HG03432 (cell line): ENCODE results near the gene SNAPC5.
"Not testable (repeated sequence)": the region's sequence is repeated elsewhere in the genome, so short reads cannot be mapped to it uniquely, and the experiment has no call there.

Source experiments
- ATAC-seq: cut with Tn5 transposase; IDR thresholded peaks from one replicate; pipeline ENCODE4 v1.9.1; 2021; ENCODE audit warnings: mild to moderate bottlenecking, moderate library complexity; ENCODE audit not compliant: unreplicated experiment

The SNAPC5 gene

DNA sequence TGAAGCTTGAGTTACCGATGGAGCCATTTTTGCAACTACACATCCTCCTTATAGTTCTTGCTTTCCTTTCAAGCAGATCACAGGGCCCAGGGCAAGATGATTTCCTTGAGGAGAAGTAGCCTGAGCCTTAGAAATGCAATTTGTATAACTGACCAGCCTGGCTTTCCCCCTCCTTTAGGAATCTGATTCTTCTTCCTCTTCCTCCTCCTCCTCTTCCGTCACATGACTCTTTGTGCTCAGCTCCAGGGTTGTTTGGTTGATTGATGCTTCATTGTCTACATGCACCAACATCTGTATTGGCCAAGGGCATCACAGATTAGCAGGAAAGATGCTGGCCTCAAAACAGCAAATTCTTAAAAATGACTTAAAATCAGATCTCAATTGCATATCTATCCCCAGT lies 3.3 kb downstream of the SNAPC5 start:
- ATAC-seq = no peak

DNA sequence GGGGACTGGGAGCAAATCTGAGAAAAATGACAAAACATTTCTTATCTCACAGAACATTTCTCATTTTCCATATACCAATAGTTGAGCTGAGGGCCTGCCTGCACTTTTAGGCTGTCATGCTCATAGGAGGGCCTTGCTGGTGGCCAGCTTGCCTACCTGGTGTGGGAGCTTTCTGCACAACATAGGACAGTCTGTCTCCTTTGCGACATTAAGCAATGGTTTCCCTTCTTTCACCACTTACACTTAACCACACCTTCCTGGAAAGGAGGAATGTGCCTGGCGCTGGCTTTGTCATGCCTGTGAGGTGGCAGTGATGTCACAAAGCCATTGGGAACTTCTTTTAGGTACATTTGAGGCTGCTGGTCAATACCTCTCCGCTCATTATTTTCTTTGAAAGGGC lies 5.7 kb downstream of the SNAPC5 start:
- no peak for ATAC-seq

DNA sequence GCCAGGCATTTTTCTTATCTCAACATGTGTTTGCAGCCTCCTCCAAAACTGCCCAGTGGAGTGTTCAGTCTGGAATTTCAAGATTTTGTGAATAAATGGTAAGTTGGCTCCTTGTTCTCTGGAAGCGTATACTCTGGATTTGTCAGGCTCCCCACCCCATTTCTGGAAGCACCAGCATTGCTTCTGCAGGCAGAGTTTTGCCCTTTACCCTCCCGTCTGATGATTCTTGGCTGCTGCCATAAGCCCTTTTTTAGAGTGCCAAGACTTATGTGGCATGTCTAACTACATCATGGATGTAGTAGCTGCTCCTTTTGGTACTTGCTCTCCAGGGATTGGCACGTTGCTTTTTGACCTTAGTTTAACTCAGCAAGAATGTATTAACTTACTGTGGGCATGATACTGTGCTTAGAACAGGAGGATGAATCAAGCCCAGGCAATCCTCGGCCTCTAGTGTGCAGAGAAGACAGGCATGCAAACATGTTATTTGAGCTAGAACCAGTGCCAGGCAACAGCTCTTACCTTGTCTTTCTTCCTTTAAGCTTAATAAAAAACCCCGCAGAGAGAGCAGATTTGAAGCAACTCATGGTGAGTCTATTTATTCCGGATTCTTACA lies 8.3 kb downstream of the SNAPC5 start:
- ATAC-seq = no peak

DNA sequence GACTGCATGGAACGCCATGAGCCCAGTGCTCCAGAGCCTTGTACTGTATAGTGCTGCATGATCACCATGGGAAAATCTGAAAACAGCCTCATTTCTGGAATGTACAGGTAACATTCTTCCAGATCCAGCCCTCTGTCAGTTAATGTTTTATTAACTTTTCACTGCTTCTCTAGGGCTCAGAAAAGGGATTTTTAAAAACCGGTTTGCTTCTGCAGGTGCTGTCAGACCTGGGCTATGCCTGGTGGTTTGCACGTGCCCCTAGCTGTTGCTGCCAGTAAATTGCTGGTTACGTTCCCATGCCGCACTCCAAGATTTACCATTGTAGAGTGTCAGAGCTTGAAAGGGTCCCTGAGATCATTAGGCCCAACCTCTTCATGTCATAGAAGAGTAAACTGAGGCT lies 9.0 kb downstream of the SNAPC5 start:
- ATAC-seq = no peak

DNA sequence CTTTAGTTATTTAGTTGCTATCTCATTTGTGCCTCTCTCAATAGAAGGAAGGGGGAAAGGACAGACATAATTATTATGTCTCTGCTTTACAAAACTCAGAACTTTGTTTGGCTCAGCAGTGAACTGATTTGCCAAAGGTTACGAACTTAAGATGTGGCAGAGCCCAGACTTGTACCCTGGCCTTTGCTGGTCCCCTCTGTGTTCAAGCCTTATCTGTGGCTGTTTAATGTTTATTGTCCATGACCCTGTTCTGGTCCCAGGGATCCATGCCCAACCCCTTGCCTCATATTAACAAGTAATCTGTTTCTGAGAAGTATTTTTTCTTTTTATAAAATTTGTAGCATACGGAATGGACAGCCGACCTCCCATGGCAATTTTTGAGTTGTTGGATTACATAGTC lies 10.7 kb downstream of the SNAPC5 start:
- no peak for ATAC-seq

DNA sequence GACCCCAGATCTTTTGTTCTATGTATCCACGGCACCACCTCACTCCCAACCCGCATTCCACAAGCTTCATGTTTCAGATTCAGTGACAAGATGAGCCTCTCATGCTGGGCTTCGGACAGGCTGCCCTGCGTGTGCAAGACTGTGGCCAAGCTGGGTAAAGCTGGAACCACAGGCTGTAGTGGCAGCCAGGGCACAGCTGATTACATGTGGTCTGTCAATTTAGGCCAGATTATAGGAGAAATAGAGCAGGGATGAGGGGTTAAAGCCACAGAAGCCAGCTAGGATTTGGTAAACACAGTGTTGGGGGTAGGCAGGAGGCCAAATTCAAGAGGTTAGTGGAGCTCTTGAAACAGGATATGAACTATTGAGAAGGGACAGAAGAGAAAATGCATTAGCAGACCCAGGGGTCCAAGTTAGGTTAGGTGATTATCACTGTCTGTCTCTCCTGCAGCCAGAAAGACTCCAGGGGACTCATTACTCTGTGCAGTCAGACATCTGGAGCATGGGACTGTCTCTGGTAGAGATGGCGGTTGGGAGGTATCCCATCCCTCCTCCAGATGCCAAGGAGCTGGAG lies 12.9 kb downstream of the SNAPC5 start:
- no peak for ATAC-seq

- ATAC-seq = no peak
Observed at GRCh38 chr15:66483131-66483566, 14.4 kb downstream of the SNAPC5 start.

DNA sequence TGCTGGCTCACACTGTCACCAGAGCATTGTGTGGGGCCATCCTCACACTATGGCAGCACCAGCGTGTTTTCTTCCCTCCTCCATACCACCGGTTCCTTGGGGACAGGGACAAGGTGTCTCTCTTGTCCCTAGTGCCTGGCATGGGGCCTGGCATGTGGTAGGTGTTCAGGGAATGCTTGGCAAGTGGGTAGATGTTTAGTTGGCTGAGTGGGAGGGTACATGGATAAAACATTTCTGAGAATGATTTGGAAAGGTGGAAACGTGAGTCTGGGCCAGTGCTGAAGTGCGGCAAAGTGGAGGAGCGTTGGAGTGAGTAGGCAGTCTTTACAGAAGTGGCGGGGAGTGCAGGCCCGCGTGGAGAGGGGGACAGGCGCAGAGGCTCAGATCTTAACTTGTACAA lies 15.0 kb downstream of the SNAPC5 start:
- ATAC-seq = no peak

- no peak for ATAC-seq
Observed at GRCh38 chr15:66481107-66481856, 16.3 kb downstream of the SNAPC5 start.

DNA sequence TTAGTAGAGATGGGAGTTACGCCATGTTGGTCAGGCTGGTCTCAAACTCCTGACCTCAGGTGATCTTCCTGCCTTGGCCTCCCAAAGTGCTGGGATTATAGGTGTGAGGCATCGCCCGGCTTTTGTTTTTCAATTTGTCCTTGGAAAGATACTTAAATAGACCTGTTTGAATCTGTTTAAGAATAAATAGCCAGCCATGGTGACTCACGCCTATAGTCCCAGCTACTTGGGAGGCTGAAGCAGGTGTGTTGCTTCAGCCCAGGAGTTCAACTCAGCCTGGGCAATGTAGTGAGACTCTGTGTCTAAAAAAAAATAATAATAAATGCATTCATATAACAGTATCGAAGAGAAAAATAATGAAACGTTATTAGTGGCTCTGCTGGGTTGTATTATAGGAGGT lies 17.3 kb downstream of the SNAPC5 start:
- ATAC-seq = no peak

DNA sequence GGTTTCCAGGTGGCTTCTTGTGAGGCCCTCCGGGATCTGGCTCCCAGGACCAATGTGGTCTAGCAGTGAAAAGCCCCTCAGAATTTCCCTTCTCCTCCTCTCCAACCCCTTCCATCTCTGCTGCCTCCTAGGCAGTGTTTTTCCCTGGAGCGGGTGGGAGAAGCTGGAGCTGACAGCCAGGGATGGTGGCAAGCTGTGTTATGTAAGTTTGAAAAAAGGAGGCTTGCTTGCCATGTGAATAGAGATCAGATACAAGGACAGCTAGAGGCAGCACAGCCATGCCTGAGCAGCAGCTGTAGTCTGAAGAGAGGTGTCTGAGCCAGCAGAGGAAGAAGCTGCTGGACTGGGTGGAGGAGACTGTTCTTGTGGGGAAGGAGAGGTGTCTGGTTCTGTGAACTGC lies 20.6 kb downstream of the SNAPC5 start:
- no peak for ATAC-seq

DNA sequence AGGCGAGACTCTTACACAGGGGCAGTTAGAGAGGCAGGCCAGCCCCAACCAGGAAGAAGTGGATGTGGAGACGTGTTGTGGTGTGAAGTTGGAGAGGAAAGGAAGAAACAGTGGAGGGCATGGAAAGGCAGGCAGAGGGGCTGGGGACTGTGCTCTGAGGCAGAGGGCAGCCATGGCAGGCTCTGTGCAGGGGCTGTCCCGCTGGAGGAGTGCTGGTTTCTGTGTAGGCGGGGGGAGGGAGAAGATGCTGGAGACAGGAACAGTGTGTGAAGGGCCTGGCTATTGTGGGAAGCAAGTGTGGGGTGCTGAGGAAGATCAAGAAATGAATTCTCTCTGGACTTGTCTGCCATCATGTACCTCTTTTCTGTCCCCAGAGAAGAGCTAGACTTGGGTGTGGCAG lies 21.0 kb downstream of the SNAPC5 start:
- no peak for ATAC-seq

DNA sequence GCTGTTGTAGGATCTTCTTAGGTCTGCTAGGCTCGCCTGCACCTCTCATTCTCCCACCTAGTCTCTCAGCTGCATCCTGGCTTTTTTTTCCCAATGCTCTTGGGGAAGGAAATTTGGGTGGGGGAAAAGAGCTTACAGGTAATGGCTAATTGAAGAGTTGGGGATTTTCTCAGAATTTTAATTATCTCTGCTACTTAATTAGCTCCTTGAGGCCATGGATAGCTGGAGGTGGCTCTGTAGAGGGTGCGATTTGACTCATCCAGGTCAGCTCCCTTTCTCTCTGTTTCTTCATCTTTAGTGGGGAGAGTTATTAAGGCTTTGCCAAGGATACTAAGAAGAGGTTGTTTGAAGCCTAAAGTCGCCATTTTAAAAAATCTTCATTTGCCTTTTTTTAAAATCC lies 22.6 kb downstream of the SNAPC5 start:
- no peak for ATAC-seq

GRCh38 chr15:66474135-66474534 lies 23.4 kb downstream of the SNAPC5 start:
- no peak for ATAC-seq

DNA sequence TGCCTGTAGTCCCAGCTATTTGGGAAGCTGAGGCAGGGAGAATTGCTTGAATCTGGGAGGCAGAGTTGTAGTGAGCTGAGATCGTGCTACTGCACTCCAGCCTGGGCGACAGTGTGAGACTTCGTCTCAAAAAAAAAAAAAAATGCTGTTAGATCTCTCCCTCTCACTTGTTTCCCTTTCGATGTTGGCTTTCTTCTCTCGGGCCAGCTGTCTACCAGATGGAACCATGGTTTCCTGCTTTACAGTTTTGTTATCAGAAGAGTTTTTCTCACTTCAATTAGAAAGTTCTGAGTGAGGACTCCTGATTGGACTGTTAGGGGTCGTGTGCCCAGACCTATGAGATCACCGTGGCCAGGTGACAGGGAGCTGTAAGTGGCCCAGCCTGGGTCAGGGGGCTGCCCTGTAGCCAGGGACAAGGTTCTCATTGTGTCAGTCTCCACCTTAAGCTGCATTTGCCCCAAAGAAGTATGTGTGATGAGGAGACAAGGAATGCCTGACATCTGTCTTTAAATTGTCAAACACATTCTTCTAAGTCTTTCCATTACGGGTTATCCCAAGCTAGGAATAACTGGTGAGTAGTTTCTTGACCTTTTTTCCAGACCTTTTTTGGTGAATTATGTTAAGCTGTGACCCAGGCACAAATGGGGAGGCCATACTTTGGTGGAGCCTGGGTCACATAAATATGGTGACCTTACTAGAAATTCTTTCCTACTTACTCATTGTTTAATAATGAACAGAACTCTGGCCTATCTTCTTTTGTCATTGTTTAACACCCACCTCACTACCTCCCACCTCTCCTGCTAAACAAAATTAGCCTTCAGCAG lies 25.2 kb downstream of the SNAPC5 start:
- ATAC-seq = peak; percentile 86

GRCh38 chr15:66470825-66471224 lies 26.7 kb downstream of the SNAPC5 start:
- ATAC-seq = not testable (repeated sequence)

- not testable (repeated sequence) for ATAC-seq
Observed at GRCh38 chr15:66467162-66468040, 30.2 kb downstream of the SNAPC5 start.

- ATAC-seq = not testable (repeated sequence)
Observed at GRCh38 chr15:66465294-66465693, 32.3 kb downstream of the SNAPC5 start.

GRCh38 chr15:66462627-66463026 lies 34.9 kb downstream of the SNAPC5 start:
- ATAC-seq = no peak

DNA sequence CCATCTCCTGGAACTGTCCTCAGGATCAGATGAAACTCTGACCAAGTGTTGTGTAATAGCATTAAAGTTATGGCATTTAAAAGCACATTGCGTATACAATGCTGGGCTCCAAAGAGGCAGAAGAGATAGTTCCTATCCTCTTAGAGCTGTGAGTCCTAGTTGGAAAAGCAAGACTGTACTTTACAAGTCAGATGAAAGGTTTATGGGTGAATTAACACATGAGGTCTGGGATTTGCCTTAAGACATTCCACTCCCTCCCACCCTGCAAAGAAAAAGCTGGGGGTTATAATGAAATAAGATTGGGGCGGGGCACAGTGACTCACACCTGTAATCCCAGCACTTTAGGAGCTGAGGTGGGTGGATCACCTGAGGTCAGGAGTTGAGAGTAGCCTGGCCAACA lies 35.6 kb downstream of the SNAPC5 start:
- ATAC-seq = no peak
